ENCODE measurements around the gene PRR35. TPM values are rescaled to one million over a fixed set of nuclear protein-coding genes. Genes with fewer than 3 reads are reported as not detected.
"Not testable (repeated sequence)": the region's sequence is repeated elsewhere in the genome, so short reads cannot be mapped to it uniquely, and the experiment has no call there.

Gene PRR35
- total RNA-seq, 6 donors from 2014 or later: not detected

- Histone ChIP-seq H3K4me1 (peaks cover 37 to 61% (median 58%) of the 10 kb centered on the region in 4 donors), H3K9me3 (no peaks in the 10 kb centered on the region), H3K36me3 (peaks cover 0 to 16% (median 8%) of the 10 kb centered on the region in 4 donors), H3K27me3 (no peaks in the 10 kb centered on the region), H3K4me3 (no peak overlapping the region), H3K27ac (peak overlapping the region; percentile 85 to 91 (median 87))
- TF ChIP-seq POLR2AphosphoS5 (IDR thresholded peaks at IDR 0.05): no peak
- no peak for TF ChIP-seq POLR2A (IDR thresholded peaks at IDR 0.05)
- TF ChIP-seq EP300 (IDR thresholded peaks at IDR 0.05): no peak
- TF ChIP-seq CTCF (IDR thresholded peaks at IDR 0.05): peak in 1 of 6 experiments; percentile 25
- ATAC-seq (ENCODE audit: low FRiP score in 2 of 2) (no peak), DNase-seq (no peak)
- WGBS, 2 donors: 73 to 90% methylated on average over 2 to 15 of the region's 16 CpGs
Measured at GRCh38 chr16:593807-594206, 33.6 kb downstream of the PRR35 start.

GRCh38 chr16:595094-595528 lies 34.9 kb downstream of the PRR35 start:
- no peak for DNase-seq
- Histone ChIP-seq H3K4me1 (peaks cover 37 to 61% (median 58%) of the 10 kb centered on the region in 4 donors), H3K9me3 (no peaks in the 10 kb centered on the region), H3K27ac (peak overlapping the region in 2 of 4 donors; percentile 26 to 91), H3K36me3 (peaks cover 4 to 25% (median 13%) of the 10 kb centered on the region in 4 donors), H3K27me3 (no peaks in the 10 kb centered on the region), H3K4me3 (no peak overlapping the region)
- no peak for TF ChIP-seq POLR2AphosphoS5 (IDR thresholded peaks at IDR 0.05)
- no peak for TF ChIP-seq POLR2A (IDR thresholded peaks at IDR 0.05)
- TF ChIP-seq EP300 (IDR thresholded peaks at IDR 0.05): no peak
- TF ChIP-seq CTCF (IDR thresholded peaks at IDR 0.05): no peak
- WGBS, 2 donors: 90 to 91% methylated on average over 10 to 14 of the region's 18 CpGs
- no peak for ATAC-seq (ENCODE audit: low FRiP score in 2 of 2)

- ATAC-seq (ENCODE audit: low FRiP score in 2 of 2): no peak
- TF ChIP-seq POLR2A (IDR thresholded peaks at IDR 0.05): no peak
- no peak for TF ChIP-seq EP300 (IDR thresholded peaks at IDR 0.05)
- TF ChIP-seq CTCF (IDR thresholded peaks at IDR 0.05): no peak
- no peak for TF ChIP-seq POLR2AphosphoS5 (IDR thresholded peaks at IDR 0.05)
- Histone ChIP-seq H3K27me3 (no peaks in the 10 kb centered on the region), H3K4me3 (no peak overlapping the region), H3K4me1 (peaks cover 32 to 54% (median 51%) of the 10 kb centered on the region in 4 donors), H3K27ac (peak overlapping the region in 1 of 4 donors; percentile 11), H3K36me3 (peaks cover 4 to 32% (median 17%) of the 10 kb centered on the region in 4 donors), H3K9me3 (no peaks in the 10 kb centered on the region)
- DNase-seq: peak in 1 of 2 donors; percentile 70
- WGBS, 2 donors: 81 to 89% methylated on average over 23 to 26 of the region's 34 CpGs
Measured at GRCh38 chr16:595942-596735, 35.9 kb downstream of the PRR35 start.

GRCh38 chr16:596736-597060 lies 36.5 kb downstream of the PRR35 start:
- ATAC-seq (ENCODE audit: low FRiP score in 2 of 2) (no peak), DNase-seq (no peak)
- H3K4me1 ChIP-seq: peaks cover 31 to 50% (median 45%) of the 10 kb centered on the region in 4 donors
- H3K27ac ChIP-seq: no peak overlapping the region
- peaks cover 4 to 32% (median 17%) of the 10 kb centered on the region in 4 donors for H3K36me3 ChIP-seq
- 93% methylated on average over 12 of the region's 12 CpGs for WGBS, 2 donors
- H3K4me3 ChIP-seq: no peak overlapping the region
- TF ChIP-seq POLR2A (IDR thresholded peaks at IDR 0.05) (no peak), EP300 (IDR thresholded peaks at IDR 0.05) (no peak), POLR2AphosphoS5 (IDR thresholded peaks at IDR 0.05) (no peak), CTCF (IDR thresholded peaks at IDR 0.05) (no peak)
- no peaks in the 10 kb centered on the region for H3K27me3 ChIP-seq
- H3K9me3 ChIP-seq: no peaks in the 10 kb centered on the region

GRCh38 chr16:597655-598054 lies 37.5 kb downstream of the PRR35 start:
- 97 to 100% methylated on average over 7 of the region's 7 CpGs for WGBS, 2 donors
- Histone ChIP-seq H3K4me1 (peaks cover 21 to 40% (median 35%) of the 10 kb centered on the region in 4 donors), H3K36me3 (peaks cover 4 to 32% (median 17%) of the 10 kb centered on the region in 4 donors)
- DNase-seq; H3K9me3 ChIP-seq; H3K27ac ChIP-seq; H3K4me3 ChIP-seq; H3K27me3 ChIP-seq; ATAC-seq (ENCODE audit: low FRiP score in 2 of 2): not testable (repeated sequence)

Measured in upper lobe of left lung (tissue), 6 donors.